Femur (tissue), 1 donor: ENCODE results near the gene PPP1R14B.

ENCODE experiments used
- DNase-seq: peaks from one replicate; pipeline ENCODE4 v3.0.0-alpha.2; 2017

PPP1R14B gene

GRCh38 chr11:64229744-64230170, 17.0 kb downstream of the PPP1R14B start:
- DNase-seq: no peak

GRCh38 chr11:64229090-64229743, 17.5 kb downstream of the PPP1R14B start:
- DNase-seq: peak; percentile 19

GRCh38 chr11:64227405-64227956, 19.3 kb downstream of the PPP1R14B start:
- peak; percentile 20 for DNase-seq

GRCh38 chr11:64226507-64227051, 20.2 kb downstream of the PPP1R14B start:
- peak; percentile 70 for DNase-seq

GRCh38 chr11:64225608-64226506, 20.9 kb downstream of the PPP1R14B start, which contains the start of the genes NUDT22 and TRPT1:
Gene NUDT22, plus strand, starts transcription at chr11:64226274. Its CDS starts 379 bp downstream, at chr11:64226653.
Gene TRPT1, minus strand, starts transcription at chr11:64226186. Its CDS starts 326 bp downstream, at chr11:64225860.
- DNase-seq: peak; percentile 95

- peak; percentile 24 for DNase-seq
These were observed 21.7 kb downstream of the PPP1R14B start for GRCh38 chr11:64224891-64225607.

- no peak for DNase-seq
These were observed 22.4 kb downstream of the PPP1R14B start for GRCh38 chr11:64224151-64224890.

GRCh38 chr11:64223001-64223651, 23.6 kb downstream of the PPP1R14B start:
- peak; percentile 46 for DNase-seq

GRCh38 chr11:64222651-64223000, 24.1 kb downstream of the PPP1R14B start:
- no peak for DNase-seq

GRCh38 chr11:64220798-64221197, 25.9 kb downstream of the PPP1R14B start:
- peak; percentile 37 for DNase-seq

GRCh38 chr11:64220271-64220670, 26.5 kb downstream of the PPP1R14B start:
- no peak for DNase-seq

- no peak for DNase-seq
These were observed 27.0 kb downstream of the PPP1R14B start for GRCh38 chr11:64219755-64220154.

- DNase-seq: peak; percentile 29
These were observed 27.4 kb downstream of the PPP1R14B start for GRCh38 chr11:64219354-64219684.

GRCh38 chr11:64218628-64219353, 28.0 kb downstream of the PPP1R14B start:
- no peak for DNase-seq

- DNase-seq: no peak
These were observed 29.9 kb downstream of the PPP1R14B start for GRCh38 chr11:64216879-64217278.

- DNase-seq: no peak
These were observed 35.4 kb downstream of the PPP1R14B start for GRCh38 chr11:64211181-64211872.

- no peak for DNase-seq
These were observed 36.3 kb downstream of the PPP1R14B start for GRCh38 chr11:64210301-64211020.

GRCh38 chr11:64209563-64209843, 37.2 kb downstream of the PPP1R14B start:
- DNase-seq: no peak

GRCh38 chr11:64208796-64209562, 37.8 kb downstream of the PPP1R14B start:
- DNase-seq: no peak
